GM12872 (cell line): ENCODE data around the gene ZHX3.

Experiments
- CTCF ChIP-seq: IDR thresholded peaks from 3 replicates; pipeline ENCODE4 v1.5.1; 2011; ENCODE audit warnings: low read depth, mild to moderate bottlenecking, low read length, moderate library complexity; ENCODE audit not compliant: insufficient read depth

Gene ZHX3

GRCh38 chr20:41309817-41310216 lies 7.7 kb downstream of the ZHX3 start:
- no peak for TF ChIP-seq CTCF

- TF ChIP-seq CTCF: no peak
These were observed 8.7 kb downstream of the ZHX3 start for GRCh38 chr20:41308726-41309413.

- TF ChIP-seq CTCF: no peak
These were observed 9.2 kb downstream of the ZHX3 start for GRCh38 chr20:41308290-41308711.

GRCh38 chr20:41307021-41307420 lies 10.5 kb downstream of the ZHX3 start:
- no peak for TF ChIP-seq CTCF

DNA sequence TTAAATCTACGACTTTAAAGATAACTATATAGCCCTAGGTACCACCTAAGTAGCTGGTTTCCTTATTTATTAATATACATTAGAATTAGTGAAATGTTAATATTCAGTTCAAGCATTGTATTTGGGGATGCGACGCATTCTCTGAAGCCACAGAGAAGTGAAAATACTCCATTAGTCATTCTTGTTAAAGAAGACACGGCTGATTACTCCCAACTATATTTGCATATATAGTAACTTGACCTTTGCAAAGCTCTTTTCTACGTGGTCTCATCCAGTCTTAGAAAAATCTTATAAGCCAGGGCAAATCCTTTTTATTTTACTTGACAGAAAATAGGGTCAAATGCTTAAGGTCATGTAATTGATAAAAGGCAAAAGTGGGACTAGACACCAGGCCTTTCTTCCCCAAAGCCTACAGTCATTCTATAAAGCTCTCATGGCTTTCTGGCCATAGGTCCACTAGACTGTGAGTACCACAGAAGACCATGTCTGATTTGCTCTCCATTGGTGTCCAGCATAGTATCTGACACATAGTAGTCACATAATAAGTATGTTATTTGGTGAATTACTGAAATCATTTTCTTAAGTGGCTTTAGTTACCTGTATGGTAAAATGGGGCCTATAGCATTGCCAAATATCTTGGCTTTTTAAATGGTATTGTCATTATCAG lies 11.3 kb downstream of the ZHX3 start:
- no peak for TF ChIP-seq CTCF

DNA sequence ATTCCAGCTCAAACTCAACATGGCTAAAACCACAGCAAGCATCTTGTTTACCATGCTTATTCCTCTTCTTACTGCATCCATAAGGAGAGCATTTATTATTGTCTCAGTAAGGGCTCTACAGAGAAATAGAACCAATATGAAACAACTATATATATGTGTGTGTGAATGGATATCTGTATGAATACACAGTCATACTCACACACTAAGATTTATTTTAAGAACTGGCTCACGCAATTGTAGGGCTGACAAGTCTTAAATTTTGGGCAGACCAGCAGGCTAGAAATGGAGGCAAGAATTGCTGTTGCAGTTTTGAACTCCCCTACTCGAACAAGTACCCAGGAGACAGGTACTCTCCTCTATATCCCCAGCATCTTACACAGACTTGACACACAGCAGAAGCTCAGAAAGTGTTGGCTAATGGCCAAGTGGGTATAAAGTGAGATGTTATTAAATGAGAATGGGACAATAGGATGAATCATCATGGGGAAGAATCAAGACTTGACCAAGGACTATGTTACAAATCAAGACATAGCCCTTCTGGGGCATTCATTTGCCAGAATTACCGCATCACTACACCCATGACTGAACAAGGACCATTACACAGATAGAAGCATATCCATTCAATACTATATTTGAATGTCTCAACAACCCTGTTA lies 13.0 kb downstream of the ZHX3 start:
- TF ChIP-seq CTCF: no peak

GRCh38 chr20:41304002-41304401 lies 13.5 kb downstream of the ZHX3 start:
- TF ChIP-seq CTCF: no peak
